Measurements from ENCODE around the gene ZNF546.
"Not testable (repeated sequence)": the region's sequence is repeated elsewhere in the genome, so short reads cannot be mapped to it uniquely, and the experiment has no call there.

DNA sequence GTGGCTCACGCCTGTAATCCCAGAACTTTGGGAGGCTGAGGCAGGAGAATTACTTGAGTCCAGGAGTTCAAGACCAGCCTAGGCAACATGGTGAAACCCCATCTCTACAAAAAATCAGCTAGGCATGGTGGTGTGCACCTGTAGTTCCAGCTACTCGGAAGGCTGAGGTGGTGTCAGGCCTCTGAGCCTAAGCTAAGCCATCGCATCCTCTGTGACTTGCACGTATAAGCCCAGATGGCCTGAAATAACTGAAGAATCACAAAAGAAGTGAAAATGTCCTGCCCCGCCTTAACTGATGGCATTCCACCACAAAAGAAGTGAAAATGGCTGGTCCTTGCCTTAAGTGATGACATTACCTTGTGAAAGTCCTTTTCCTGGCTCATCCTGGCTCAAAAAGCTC, 39.0 kb upstream of the ZNF546 start:
- not testable (repeated sequence) for TF ChIP-seq CTCF, EZH2 (IDR thresholded peaks at IDR 0.05)
